ENCODE results near the gene LARGE1. TPM values are rescaled to one million over a fixed set of nuclear protein-coding genes. Genes with fewer than 3 reads are reported as not detected.

The LARGE1 gene
- polyA plus RNA-seq, 3 donors: 0.05 to 0.13 TPM; not detected in 1

- Histone ChIP-seq H3K27me3 (ENCODE audit: control insufficient read depth in 2 of 2, insufficient read depth in 2 of 2, low read length in 2 of 2) (no peaks in the 10 kb centered on the region), H3K4me1 (ENCODE audit: control insufficient read depth in 1 of 2, insufficient read depth in 2 of 2, low read length in 2 of 2) (no peaks in the 10 kb centered on the region), H3K9me3 (replicated peaks in 1 of 2; ENCODE audit: control insufficient read depth in 1 of 2, insufficient read depth in 1 of 2, low read length in 2 of 2) (no peaks in the 10 kb centered on the region), H3K27ac (ENCODE audit: low read depth in 1 of 2, low read length in 2 of 2) (no peak overlapping the region), H2AFZ (ENCODE audit: insufficient read depth, low read depth, low read length, poor library complexity, severe bottlenecking) (no peak overlapping the region), H3K79me2 (ENCODE audit: insufficient read depth, low read length) (no peaks in the 10 kb centered on the region), H3K4me3 (replicated peaks in 1 of 3; ENCODE audit: low read depth in 2 of 3, low read length in 3 of 3) (no peak overlapping the region), H3K4me2 (replicated peaks; ENCODE audit: extremely low read depth, low read length, poor library complexity, severe bottlenecking) (no peak overlapping the region), H3K36me3 (replicated peaks in 1 of 2; ENCODE audit: control insufficient read depth in 1 of 2, insufficient read depth in 2 of 2, low read length in 2 of 2) (no peaks in the 10 kb centered on the region), H4K20me1 (ENCODE audit: insufficient read depth, low read length) (no peaks in the 10 kb centered on the region), H3K9ac (ENCODE audit: insufficient read depth, low read length, poor library complexity, severe bottlenecking) (no peak overlapping the region)
- TF ChIP-seq, protein P1, sequence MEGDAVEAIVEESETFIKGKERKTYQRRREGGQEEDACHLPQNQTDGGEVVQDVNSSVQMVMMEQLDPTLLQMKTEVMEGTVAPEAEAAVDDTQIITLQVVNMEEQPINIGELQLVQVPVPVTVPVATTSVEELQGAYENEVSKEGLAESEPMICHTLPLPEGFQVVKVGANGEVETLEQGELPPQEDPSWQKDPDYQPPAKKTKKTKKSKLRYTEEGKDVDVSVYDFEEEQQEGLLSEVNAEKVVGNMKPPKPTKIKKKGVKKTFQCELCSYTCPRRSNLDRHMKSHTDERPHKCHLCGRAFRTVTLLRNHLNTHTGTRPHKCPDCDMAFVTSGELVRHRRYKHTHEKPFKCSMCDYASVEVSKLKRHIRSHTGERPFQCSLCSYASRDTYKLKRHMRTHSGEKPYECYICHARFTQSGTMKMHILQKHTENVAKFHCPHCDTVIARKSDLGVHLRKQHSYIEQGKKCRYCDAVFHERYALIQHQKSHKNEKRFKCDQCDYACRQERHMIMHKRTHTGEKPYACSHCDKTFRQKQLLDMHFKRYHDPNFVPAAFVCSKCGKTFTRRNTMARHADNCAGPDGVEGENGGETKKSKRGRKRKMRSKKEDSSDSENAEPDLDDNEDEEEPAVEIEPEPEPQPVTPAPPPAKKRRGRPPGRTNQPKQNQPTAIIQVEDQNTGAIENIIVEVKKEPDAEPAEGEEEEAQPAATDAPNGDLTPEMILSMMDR (IDR thresholded peaks at IDR 0.05): no peak
- H3K9me3 Mint-ChIP-seq: peaks cover 0 to 13% (median 2%) of the 10 kb centered on the region in 7 donors
- H3K27ac Mint-ChIP-seq: peak overlapping the region in 1 of 7 donors; percentile 33
- H3K4me1 Mint-ChIP-seq: no peaks in the 10 kb centered on the region
- H3K36me3 Mint-ChIP-seq: no peaks in the 10 kb centered on the region
- intact Hi-C loops (cut with micrococcal nuclease): no loop called here
- H3K27me3 Mint-ChIP-seq (ENCODE audit: low read depth in 3 of 3): peaks cover 2 to 4% (median 2%) of the 10 kb centered on the region in 3 donors
- DNase-seq: no peak
- no peak overlapping the region for H3K4me3 Mint-ChIP-seq
- WGBS (ENCODE audit: insufficient coverage): 89% methylated on average over 4 of the region's 7 CpGs
Measured at GRCh38 chr22:33884829-33885228, 35.4 kb downstream of the LARGE1 start.

GRCh38 chr22:33883961-33884808 lies 36.1 kb downstream of the LARGE1 start:
- Histone ChIP-seq H2AFZ (ENCODE audit: insufficient read depth, low read depth, low read length, poor library complexity, severe bottlenecking) (no peak overlapping the region), H3K79me2 (ENCODE audit: insufficient read depth, low read length) (no peaks in the 10 kb centered on the region), H3K9me3 (replicated peaks in 1 of 2; ENCODE audit: control insufficient read depth in 1 of 2, insufficient read depth in 1 of 2, low read length in 2 of 2) (no peaks in the 10 kb centered on the region), H4K20me1 (ENCODE audit: insufficient read depth, low read length) (no peaks in the 10 kb centered on the region), H3K36me3 (replicated peaks in 1 of 2; ENCODE audit: control insufficient read depth in 1 of 2, insufficient read depth in 2 of 2, low read length in 2 of 2) (no peaks in the 10 kb centered on the region), H3K4me2 (replicated peaks; ENCODE audit: extremely low read depth, low read length, poor library complexity, severe bottlenecking) (no peak overlapping the region), H3K4me3 (replicated peaks in 1 of 3; ENCODE audit: low read depth in 2 of 3, low read length in 3 of 3) (no peak overlapping the region), H3K27me3 (ENCODE audit: control insufficient read depth in 2 of 2, insufficient read depth in 2 of 2, low read length in 2 of 2) (no peaks in the 10 kb centered on the region), H3K9ac (ENCODE audit: insufficient read depth, low read length, poor library complexity, severe bottlenecking) (no peak overlapping the region), H3K27ac (ENCODE audit: low read depth in 1 of 2, low read length in 2 of 2) (no peak overlapping the region), H3K4me1 (ENCODE audit: control insufficient read depth in 1 of 2, insufficient read depth in 2 of 2, low read length in 2 of 2) (no peaks in the 10 kb centered on the region)
- Mint-ChIP-seq H3K36me3 (no peaks in the 10 kb centered on the region), H3K4me3 (no peak overlapping the region), H3K4me1 (no peaks in the 10 kb centered on the region), H3K9me3 (peaks cover 0 to 10% (median 2%) of the 10 kb centered on the region in 7 donors), H3K27me3 (ENCODE audit: low read depth in 3 of 3) (peaks cover 2% of the 10 kb centered on the region in 3 donors), H3K27ac (peak overlapping the region in 1 of 7 donors; percentile 18)
- TF ChIP-seq, protein P1 (IDR thresholded peaks at IDR 0.05): no peak
- 94% methylated on average over 17 of the region's 19 CpGs for WGBS (ENCODE audit: insufficient coverage)
- DNase-seq: no peak
- intact Hi-C loops (cut with micrococcal nuclease): no loop called here
